Measurements from ENCODE around the gene ENPP3. TPM values are rescaled to one million over a fixed set of nuclear protein-coding genes. Genes with fewer than 3 reads are reported as not detected.

Gene ENPP3
- polyA plus RNA-seq, 3 donors: not detected

GRCh38 chr6:131642987-131643611, 6.0 kb downstream of the ENPP3 start:
- no peak for TF ChIP-seq CTCF (IDR thresholded peaks at IDR 0.05)
- H3K4me3 Mint-ChIP-seq: no peak overlapping the region
- 95% methylated on average over 2 of the region's 3 CpGs for WGBS (ENCODE audit: insufficient coverage)

GRCh38 chr6:131643855-131644460, 6.9 kb downstream of the ENPP3 start:
- H3K4me1 ChIP-seq (ENCODE audit: control insufficient read depth in 1 of 2, insufficient read depth in 2 of 2, low read length in 2 of 2): no peaks in the 10 kb centered on the region
- no peaks in the 10 kb centered on the region for H3K36me3 ChIP-seq (replicated peaks in 1 of 2; ENCODE audit: control insufficient read depth in 1 of 2, insufficient read depth in 2 of 2, low read length in 2 of 2)
- no peak overlapping the region for H3K4me2 ChIP-seq (replicated peaks; ENCODE audit: extremely low read depth, low read length, poor library complexity, severe bottlenecking)
- H2AFZ ChIP-seq (ENCODE audit: insufficient read depth, low read depth, low read length, poor library complexity, severe bottlenecking): no peak overlapping the region
- no peak overlapping the region for H3K27ac ChIP-seq (ENCODE audit: low read depth in 1 of 2, low read length in 2 of 2)
- no peaks in the 10 kb centered on the region for H3K4me1 Mint-ChIP-seq
- H3K27me3 ChIP-seq (ENCODE audit: control insufficient read depth in 2 of 2, insufficient read depth in 2 of 2, low read length in 2 of 2): no peaks in the 10 kb centered on the region
- H3K79me2 ChIP-seq (ENCODE audit: insufficient read depth, low read length): no peaks in the 10 kb centered on the region
- H3K36me3 Mint-ChIP-seq: no peaks in the 10 kb centered on the region
- intact Hi-C loops (cut with micrococcal nuclease): no loop called here
- 89% methylated on average over 2 of the region's 2 CpGs for WGBS (ENCODE audit: insufficient coverage)
- peaks cover 0 to 3% (median 2%) of the 10 kb centered on the region in 3 donors for H3K27me3 Mint-ChIP-seq (ENCODE audit: low read depth in 3 of 3)
- no peak overlapping the region for H3K4me3 Mint-ChIP-seq
- H3K9ac ChIP-seq (ENCODE audit: insufficient read depth, low read length, poor library complexity, severe bottlenecking): no peak overlapping the region
- no peak overlapping the region for H3K4me3 ChIP-seq (replicated peaks in 1 of 3; ENCODE audit: low read depth in 2 of 3, low read length in 3 of 3)
- H3K27ac Mint-ChIP-seq: no peak overlapping the region
- no peak for DNase-seq
- H3K9me3 ChIP-seq (replicated peaks in 1 of 2; ENCODE audit: control insufficient read depth in 1 of 2, insufficient read depth in 1 of 2, low read length in 2 of 2): no peaks in the 10 kb centered on the region
- peaks cover 0 to 2% (median 0%) of the 10 kb centered on the region in 7 donors for H3K9me3 Mint-ChIP-seq
- no peak for TF ChIP-seq CTCF (IDR thresholded peaks at IDR 0.05)
- H4K20me1 ChIP-seq (ENCODE audit: insufficient read depth, low read length): no peaks in the 10 kb centered on the region

More at GRCh38 chr6:131642987-131643611, 6.0 kb downstream of the ENPP3 start:
- Histone ChIP-seq H3K4me3 (replicated peaks in 1 of 3; ENCODE audit: low read depth in 2 of 3, low read length in 3 of 3) (no peak overlapping the region), H3K4me1 (ENCODE audit: control insufficient read depth in 1 of 2, insufficient read depth in 2 of 2, low read length in 2 of 2) (no peaks in the 10 kb centered on the region), H3K79me2 (ENCODE audit: insufficient read depth, low read length) (no peaks in the 10 kb centered on the region), H2AFZ (ENCODE audit: insufficient read depth, low read depth, low read length, poor library complexity, severe bottlenecking) (no peak overlapping the region), H3K27ac (ENCODE audit: low read depth in 1 of 2, low read length in 2 of 2) (no peak overlapping the region), H3K4me2 (replicated peaks; ENCODE audit: extremely low read depth, low read length, poor library complexity, severe bottlenecking) (no peak overlapping the region), H3K9ac (ENCODE audit: insufficient read depth, low read length, poor library complexity, severe bottlenecking) (no peak overlapping the region), H3K9me3 (replicated peaks in 1 of 2; ENCODE audit: control insufficient read depth in 1 of 2, insufficient read depth in 1 of 2, low read length in 2 of 2) (no peaks in the 10 kb centered on the region), H3K27me3 (ENCODE audit: control insufficient read depth in 2 of 2, insufficient read depth in 2 of 2, low read length in 2 of 2) (no peaks in the 10 kb centered on the region), H3K36me3 (replicated peaks in 1 of 2; ENCODE audit: control insufficient read depth in 1 of 2, insufficient read depth in 2 of 2, low read length in 2 of 2) (no peaks in the 10 kb centered on the region), H4K20me1 (ENCODE audit: insufficient read depth, low read length) (no peaks in the 10 kb centered on the region)
- H3K36me3 Mint-ChIP-seq: no peaks in the 10 kb centered on the region
- intact Hi-C loops (cut with micrococcal nuclease): no loop called here
- H3K27ac Mint-ChIP-seq: no peak overlapping the region
- DNase-seq: no peak
- H3K9me3 Mint-ChIP-seq: peaks cover 0 to 2% (median 0%) of the 10 kb centered on the region in 7 donors
- H3K27me3 Mint-ChIP-seq (ENCODE audit: low read depth in 3 of 3): peaks cover 0 to 3% (median 2%) of the 10 kb centered on the region in 3 donors
- H3K4me1 Mint-ChIP-seq: no peaks in the 10 kb centered on the region

Measured in CD14-positive monocyte (primary cell).